Testis (tissue), 2 donors: ENCODE results near the gene C6orf120.

ENCODE experiments used
- CTCF ChIP-seq, 3 experiments: fragments of 450-650 bp in 2 of 3; fragments of 200-600 bp in 1 of 3; sonication (generic) in 1 of 3; IDR thresholded peaks; one replicate each; pipeline ENCODE4 v1.5.1; 2016 to 2019; ENCODE audit warnings: antibody characterized with exemption in 3 of 3, mild to moderate bottlenecking in 2 of 3, moderate library complexity in 1 of 3
- POLR2A ChIP-seq: fragments of 450-650 bp; IDR thresholded peaks from one replicate; pipeline ENCODE4 v1.6.1; 2017; ENCODE audit warnings: antibody characterized with exemption, mild to moderate bottlenecking, moderate library complexity

DNA sequence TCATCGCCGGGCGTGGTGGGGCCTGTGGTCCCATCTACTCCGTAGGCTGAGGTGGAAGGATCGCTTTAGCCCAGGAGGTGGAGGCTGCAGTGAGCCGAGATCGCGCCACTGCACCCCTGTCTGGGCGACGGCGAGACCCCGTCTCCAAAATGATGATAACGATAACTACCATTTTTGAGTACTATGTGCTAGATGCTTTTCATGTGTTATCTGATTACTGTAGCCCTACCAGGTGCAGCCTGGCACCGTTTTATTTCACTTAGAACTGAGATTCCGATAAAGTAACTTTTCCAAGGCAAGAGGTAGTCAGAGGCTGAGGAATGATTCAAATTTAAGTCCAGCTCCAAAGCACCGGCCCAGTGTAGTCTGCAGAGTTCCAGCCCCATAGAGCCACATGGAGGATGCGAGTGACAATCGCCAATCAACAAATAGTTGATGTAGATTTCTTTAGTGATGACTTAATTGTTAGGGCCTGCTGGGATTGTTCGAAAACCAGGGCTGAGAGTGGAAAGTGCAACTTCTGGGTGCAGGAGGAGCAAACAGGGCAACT is 50.2 kb downstream of the C6orf120 start:
- no peak for TF ChIP-seq CTCF (IDR thresholded peaks at IDR 0.05)
- no peak for TF ChIP-seq POLR2A
